Activated naive CD8-positive, alpha-beta T cell treated with anti-CD3 and anti-CD28 coated beads, Interleukin-2, amount 10 ng/mL, durations not matched to agents 7 days and 5 days (primary cell): ENCODE measurements around the gene IL10. TPM values are rescaled to one million over a fixed set of nuclear protein-coding genes. Genes with fewer than 3 reads are reported as not detected.

ENCODE experiments used
- ATAC-seq: fragments of 150-1000 bp; cut with Tn5 transposase; one replicate; pipeline ENCODE4 v1.10.0; 2021; ENCODE audit warnings: low read depth, moderate library complexity
- POLR2A ChIA-PET: fragments of 350-600 bp; sonication (Branson Sonifier 250); formaldehyde crosslinking; loops from one replicate; lab custom pipeline; 2021; ENCODE audit warnings: antibody characterized with exemption; lab: Charles Lee
- DNase-seq: peaks from one replicate; pipeline ENCODE4 v3.0.0; 2021
- H3K27ac Mint-ChIP-seq: one replicate; pipeline ENCODE4 v1.8.0; 2022; ENCODE audit warnings: mild to moderate bottlenecking, mixed read lengths
- H3K27me3 Mint-ChIP-seq: one replicate; pipeline ENCODE4 v1.8.0; 2022; ENCODE audit warnings: mild to moderate bottlenecking, moderate library complexity, mixed read lengths
- H3K36me3 Mint-ChIP-seq: one replicate; pipeline ENCODE4 v1.8.0; 2021; ENCODE audit warnings: mild to moderate bottlenecking, mixed read lengths
- H3K4me1 Mint-ChIP-seq: one replicate; pipeline ENCODE4 v1.8.0; 2021; ENCODE audit warnings: mixed read lengths
- H3K4me3 Mint-ChIP-seq: one replicate; pipeline ENCODE4 v1.8.0; 2022; ENCODE audit warnings: mild to moderate bottlenecking, moderate library complexity, mixed read lengths
- H3K9me3 Mint-ChIP-seq: one replicate; pipeline ENCODE4 v1.8.0; 2021; ENCODE audit warnings: mixed read lengths
- total RNA-seq, 2 experiments: library from RNA; stranded (reverse); gene quantifications; one replicate each; pipeline ENCODE4 v1.2.3, GENCODE V29; 2021

Gene IL10
- total RNA-seq, 2 experiments from 2014 or later = 0.17 TPM; not detected in 1

- Mint-ChIP-seq H3K27ac (no peak overlapping the region), H3K4me3 (no peak overlapping the region), H3K9me3 (no peaks in the 10 kb centered on the region), H3K27me3 (peaks cover 25% of the 10 kb centered on the region), H3K4me1 (peaks cover 19% of the 10 kb centered on the region), H3K36me3 (peaks cover 5% of the 10 kb centered on the region)
- ATAC-seq (no peak), DNase-seq (no peak)
- POLR2A ChIA-PET = interaction anchor here (1.0 kb wide), 1 partner anchor 37 kb away, joined by 3 read pairs; no protein-coding TSS in a partner anchor
Measured at GRCh38 chr1:206748348-206749030, 23.8 kb downstream of the IL10 start.

DNA sequence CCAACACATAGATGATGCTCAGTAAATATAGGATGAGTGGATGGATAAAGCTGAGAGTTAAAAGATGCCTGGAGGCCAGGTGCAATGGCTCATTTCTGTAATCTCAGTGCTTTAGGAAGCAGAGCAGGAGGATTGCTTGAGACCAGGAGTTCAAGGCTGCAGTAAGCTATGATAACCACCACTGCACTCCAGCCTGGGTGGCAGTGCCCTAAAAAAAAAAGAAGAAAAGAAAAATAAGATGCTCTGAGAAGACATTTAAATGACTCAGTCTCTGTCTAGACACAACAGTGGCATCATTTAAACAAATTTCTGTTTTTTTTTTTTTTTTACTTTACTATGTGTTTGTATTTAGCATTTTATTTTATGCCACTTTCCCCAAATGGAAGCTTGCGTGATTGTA is 27.0 kb downstream of the IL10 start:
- peaks cover 5% of the 10 kb centered on the region for H3K36me3 Mint-ChIP-seq
- POLR2A ChIA-PET = interaction anchor here (1.1 to 1.2 kb wide), 3 partner anchors 21 to 162 kb away, joined by 3 to 4 read pairs (median 4); no protein-coding TSS in a partner anchor
- no peaks in the 10 kb centered on the region for H3K9me3 Mint-ChIP-seq
- DNase-seq (no peak), ATAC-seq (no peak)
- H3K27me3 Mint-ChIP-seq = peaks cover 12% of the 10 kb centered on the region
- no peak overlapping the region for H3K4me3 Mint-ChIP-seq
- H3K27ac Mint-ChIP-seq = peak overlapping the region; percentile 52
- peaks cover 33% of the 10 kb centered on the region for H3K4me1 Mint-ChIP-seq

DNA sequence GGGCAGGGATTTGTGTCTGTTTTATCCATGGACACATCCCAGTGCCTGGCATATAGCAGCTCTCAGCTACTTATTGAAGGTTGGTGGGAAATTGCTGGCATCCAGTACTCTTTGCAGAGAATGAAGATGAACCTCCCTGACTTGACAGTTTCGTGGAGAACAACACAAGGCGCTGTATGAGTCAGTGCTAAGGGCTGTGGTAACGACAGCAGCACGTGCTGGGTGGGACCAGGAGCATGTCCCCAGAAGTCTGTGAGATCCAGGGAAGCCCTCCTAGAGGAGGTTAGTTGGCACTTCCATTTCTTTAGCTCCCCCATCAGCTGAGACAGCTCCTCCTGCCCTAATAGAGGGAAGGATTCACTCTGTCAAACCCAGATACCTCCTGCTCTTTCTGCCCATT is 27.6 kb downstream of the IL10 start:
- Mint-ChIP-seq H3K27me3 (peaks cover 9% of the 10 kb centered on the region), H3K4me3 (no peak overlapping the region), H3K9me3 (no peaks in the 10 kb centered on the region), H3K36me3 (peaks cover 5% of the 10 kb centered on the region), H3K27ac (no peak overlapping the region), H3K4me1 (peaks cover 37% of the 10 kb centered on the region)
- POLR2A ChIA-PET = interaction anchor here (1.1 to 1.2 kb wide), 3 partner anchors 21 to 162 kb away, joined by 3 to 4 read pairs (median 4); no protein-coding TSS in a partner anchor
- DNase-seq (no peak), ATAC-seq (no peak)

GRCh38 chr1:206742719-206743383 is 29.4 kb downstream of the IL10 start:
- Mint-ChIP-seq H3K4me1 (peaks cover 51% of the 10 kb centered on the region), H3K9me3 (no peaks in the 10 kb centered on the region), H3K4me3 (no peak overlapping the region), H3K27ac (peak overlapping the region; percentile 0), H3K36me3 (peaks cover 5% of the 10 kb centered on the region), H3K27me3 (peaks cover 4% of the 10 kb centered on the region)
- DNase-seq (no peak), ATAC-seq (no peak)
- POLR2A ChIA-PET = no interaction called here

GRCh38 chr1:206741142-206741701 is 31.1 kb downstream of the IL10 start:
- POLR2A ChIA-PET = no interaction called here
- no peak for ATAC-seq
- no peak overlapping the region for H3K27ac Mint-ChIP-seq
- peaks cover 4% of the 10 kb centered on the region for H3K27me3 Mint-ChIP-seq
- peaks cover 58% of the 10 kb centered on the region for H3K4me1 Mint-ChIP-seq
- no peaks in the 10 kb centered on the region for H3K9me3 Mint-ChIP-seq
- H3K36me3 Mint-ChIP-seq = peaks cover 4% of the 10 kb centered on the region
- H3K4me3 Mint-ChIP-seq = no peak overlapping the region
- DNase-seq = no peak

- Mint-ChIP-seq H3K27me3 (no peaks in the 10 kb centered on the region), H3K4me1 (peaks cover 56% of the 10 kb centered on the region), H3K9me3 (no peaks in the 10 kb centered on the region), H3K27ac (peak overlapping the region; percentile 87), H3K36me3 (peaks cover 7% of the 10 kb centered on the region), H3K4me3 (peak overlapping the region; percentile 44)
- POLR2A ChIA-PET = interaction anchor here (0.7 to 1.4 kb wide), 9 partner anchors 16 to 170 kb away, joined by 3 to 8 read pairs (median 4); no protein-coding TSS in a partner anchor
- DNase-seq (no peak), ATAC-seq (peak; percentile 81)
Measured at GRCh38 chr1:206739411-206740076, 32.8 kb downstream of the IL10 start.

- H3K27me3 Mint-ChIP-seq = no peaks in the 10 kb centered on the region
- H3K9me3 Mint-ChIP-seq = no peaks in the 10 kb centered on the region
- peak overlapping the region; percentile 87 for H3K27ac Mint-ChIP-seq
- DNase-seq (no peak), ATAC-seq (no peak)
- H3K36me3 Mint-ChIP-seq = peaks cover 7% of the 10 kb centered on the region
- H3K4me1 Mint-ChIP-seq = peaks cover 52% of the 10 kb centered on the region
- no peak overlapping the region for H3K4me3 Mint-ChIP-seq
- POLR2A ChIA-PET = interaction anchor here (0.7 to 1.4 kb wide), 7 partner anchors 17 to 171 kb away, joined by 3 to 8 read pairs (median 4); no protein-coding TSS in a partner anchor
Measured at GRCh38 chr1:206738370-206739366, 33.6 kb downstream of the IL10 start.

GRCh38 chr1:206737729-206738201 is 34.5 kb downstream of the IL10 start:
- Mint-ChIP-seq H3K9me3 (no peaks in the 10 kb centered on the region), H3K36me3 (peaks cover 11% of the 10 kb centered on the region), H3K4me1 (peaks cover 48% of the 10 kb centered on the region), H3K27ac (no peak overlapping the region), H3K27me3 (no peaks in the 10 kb centered on the region), H3K4me3 (no peak overlapping the region)
- ATAC-seq (no peak), DNase-seq (no peak)
- POLR2A ChIA-PET = no interaction called here

- peak; percentile 18 for ATAC-seq
- DNase-seq = no peak
- no peaks in the 10 kb centered on the region for H3K27me3 Mint-ChIP-seq
- POLR2A ChIA-PET = interaction anchor here (0.5 to 1.5 kb wide), 4 partner anchors 18 to 245 kb away, joined by 3 to 4 read pairs (median 3); no protein-coding TSS in a partner anchor
- H3K4me1 Mint-ChIP-seq = peaks cover 45% of the 10 kb centered on the region
- H3K36me3 Mint-ChIP-seq = peaks cover 14% of the 10 kb centered on the region
- H3K4me3 Mint-ChIP-seq = peak overlapping the region; percentile 43
- peak overlapping the region; percentile 69 for H3K27ac Mint-ChIP-seq
- H3K9me3 Mint-ChIP-seq = no peaks in the 10 kb centered on the region
Measured at GRCh38 chr1:206736878-206737728, 35.2 kb downstream of the IL10 start.

GRCh38 chr1:206735553-206736031 is 36.7 kb downstream of the IL10 start:
- Mint-ChIP-seq H3K9me3 (no peaks in the 10 kb centered on the region), H3K4me1 (peaks cover 43% of the 10 kb centered on the region), H3K36me3 (peaks cover 14% of the 10 kb centered on the region), H3K27ac (no peak overlapping the region), H3K4me3 (no peak overlapping the region), H3K27me3 (no peaks in the 10 kb centered on the region)
- POLR2A ChIA-PET = interaction anchor here (1.0 to 2.2 kb wide), 6 partner anchors 34 to 247 kb away, joined by 3 to 10 read pairs (median 4); partner anchors contain the start of gene FCMR
- DNase-seq = no peak
- ATAC-seq = no peak

DNA sequence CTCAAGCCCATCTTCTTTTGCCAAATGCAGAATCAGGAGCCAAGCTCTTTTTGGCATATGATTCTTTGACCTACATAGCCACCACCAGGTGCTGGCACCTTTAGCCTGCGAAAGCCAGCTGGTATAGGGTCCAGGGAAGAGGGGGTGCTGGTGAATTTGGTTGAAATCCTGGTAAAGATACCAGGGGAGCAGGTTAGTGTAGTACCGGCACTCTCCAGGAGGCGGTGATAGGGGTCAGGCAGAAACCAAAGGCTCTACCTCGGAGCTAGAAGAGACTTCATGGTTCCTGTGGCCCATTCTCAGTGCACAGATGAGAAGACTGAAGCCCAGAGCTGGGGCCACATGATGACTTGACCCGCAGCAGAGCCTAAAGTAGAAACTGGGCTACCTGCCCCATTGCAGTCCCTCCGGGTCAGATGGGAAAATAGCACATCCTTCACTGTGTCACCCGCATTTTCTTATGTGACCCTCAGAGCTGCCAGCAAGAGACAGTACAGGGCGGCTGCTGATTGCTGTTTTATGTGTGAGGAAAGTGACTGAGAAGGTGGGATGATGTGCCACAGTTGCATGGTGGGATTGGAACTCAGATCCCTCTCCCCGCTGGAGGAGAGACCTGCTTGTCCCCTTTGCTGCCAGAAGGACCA is 37.7 kb downstream of the IL10 start:
- peak; percentile 79 for DNase-seq
- Mint-ChIP-seq H3K9me3 (no peaks in the 10 kb centered on the region), H3K4me3 (no peak overlapping the region), H3K36me3 (peaks cover 14% of the 10 kb centered on the region), H3K4me1 (peaks cover 46% of the 10 kb centered on the region), H3K27me3 (no peaks in the 10 kb centered on the region), H3K27ac (no peak overlapping the region)
- ATAC-seq = peak; percentile 35
- POLR2A ChIA-PET = interaction anchor here (0.7 to 2.2 kb wide), 8 partner anchors 28 to 187 kb away, joined by 3 to 10 read pairs (median 4); partner anchors contain the start of gene FCMR
